Neural cell (in vitro differentiated cells): ENCODE data around the gene JPT2. TPM values are rescaled to one million over a fixed set of nuclear protein-coding genes. Genes with fewer than 3 reads are reported as not detected.

Experiments
- H2AFZ ChIP-seq: fragments of 200-600, 300-800 bp; sonication (generic), shearing (Covaris generic); 2 replicates; pipeline ENCODE4 v1.6.0; 2014; ENCODE audit warnings: low read depth, mild to moderate bottlenecking, antibody characterized with exemption, low read length, moderate library complexity
- H3F3A ChIP-seq: fragments of 200-600 bp; shearing (Covaris generic); 2 replicates; pipeline ENCODE4 v1.6.1; 2016; ENCODE audit warnings: mild to moderate bottlenecking, moderate library complexity, mixed read lengths, antibody characterized with exemption, low read length; ENCODE audit not compliant: insufficient read depth, poor library complexity, severe bottlenecking
- H3K27ac ChIP-seq: fragments of 200-600, 300-800 bp; sonication (generic), shearing (Covaris generic); 2 replicates; pipeline ENCODE4 v1.5.1; 2014; ENCODE audit warnings: mild to moderate bottlenecking, low read length, moderate library complexity
- H3K27me3 ChIP-seq: fragments of 300-800, 200-600 bp; sonication (generic), shearing (Covaris generic); 2 replicates; pipeline ENCODE4 v1.6.0; 2014; ENCODE audit warnings: mild to moderate bottlenecking, low read depth, low read length, moderate library complexity; ENCODE audit not compliant: insufficient read depth
- H3K36me3 ChIP-seq: fragments of 300-800, 200-600 bp; sonication (generic), shearing (Covaris generic); 2 replicates; pipeline ENCODE4 v1.5.1; 2014; ENCODE audit warnings: mild to moderate bottlenecking, antibody characterized with exemption, low read length, moderate library complexity; ENCODE audit not compliant: insufficient read depth
- H3K4me2 ChIP-seq: fragments of 300-800, 200-600 bp; sonication (generic), shearing (Covaris generic); 2 replicates; pipeline ENCODE4 v1.6.0; 2014; ENCODE audit warnings: mild to moderate bottlenecking, low read length
- H3K4me3 ChIP-seq: fragments of 300-800, 200-600 bp; sonication (generic), shearing (Covaris generic); 2 replicates; pipeline ENCODE4 v1.5.1; 2014; ENCODE audit warnings: mild to moderate bottlenecking, low read length, moderate library complexity
- H3K79me2 ChIP-seq: fragments of 200-600 bp; shearing (Covaris generic); replicated peaks from 2 replicates; pipeline ENCODE4 v1.6.0; 2014; ENCODE audit warnings: mild to moderate bottlenecking, low read length, moderate library complexity; ENCODE audit not compliant: insufficient read depth
- H3K9ac ChIP-seq: fragments of 300-800, 200-600 bp; sonication (generic), shearing (Covaris generic); 2 replicates; pipeline ENCODE4 v1.6.1; 2016; ENCODE audit warnings: mild to moderate bottlenecking, low read length, mixed read lengths
- H3K9me2 ChIP-seq: fragments of 200-600 bp; shearing (Covaris generic); 2 replicates; pipeline ENCODE4 v1.6.1; 2016; ENCODE audit warnings: mild to moderate bottlenecking, low read length, mixed read lengths; ENCODE audit not compliant: insufficient read depth
- H3K9me3 ChIP-seq: fragments of 200-600, 300-800 bp; sonication (generic), shearing (Covaris generic); 2 replicates; pipeline ENCODE4 v1.6.1; 2016; ENCODE audit warnings: mild to moderate bottlenecking, mixed run types, low read length, moderate library complexity, mixed read lengths
- H4K20me1 ChIP-seq: fragments of 200-600 bp; shearing (Covaris generic); 2 replicates; pipeline ENCODE4 v1.6.1; 2016; ENCODE audit warnings: mild to moderate bottlenecking, mixed run types; ENCODE audit not compliant: insufficient read depth
- EP300 ChIP-seq: fragments of 450-650 bp; conservative IDR thresholded peaks from 2 replicates; pipeline ENCODE4 v1.6.1; 2014; ENCODE audit warnings: antibody characterized with exemption, mild to moderate bottlenecking, moderate library complexity; ENCODE audit not compliant: poor library complexity, severe bottlenecking
- EZH2 ChIP-seq: fragments of 200-600, 300-800 bp; shearing (Covaris generic), sonication (generic); IDR thresholded peaks from 2 replicates; pipeline ENCODE4 v1.6.1; 2014; ENCODE audit warnings: antibody characterized with exemption, low read length, borderline replicate concordance, mild to moderate bottlenecking; ENCODE audit not compliant: insufficient read depth, poor library complexity, severe bottlenecking
- MXI1 ChIP-seq: fragments of 450-650 bp; conservative IDR thresholded peaks from 2 replicates; pipeline ENCODE4 v1.6.1; 2014; ENCODE audit warnings: antibody characterized with exemption, mild to moderate bottlenecking; ENCODE audit not compliant: poor library complexity, severe bottlenecking
- RAD21 ChIP-seq: fragments of 450-650 bp; conservative IDR thresholded peaks from 2 replicates; pipeline ENCODE4 v1.6.1; 2014; ENCODE audit warnings: antibody characterized with exemption, mild to moderate bottlenecking, moderate library complexity
- REST ChIP-seq: IDR thresholded peaks from 2 replicates; pipeline ENCODE4 v1.6.1; 2012; ENCODE audit warnings: borderline replicate concordance
- SMC3 ChIP-seq: fragments of 450-650 bp; conservative IDR thresholded peaks from 2 replicates; pipeline ENCODE4 v1.6.1; 2014; ENCODE audit warnings: antibody characterized with exemption, mild to moderate bottlenecking, moderate library complexity; ENCODE audit not compliant: poor library complexity
- TAF1 ChIP-seq: IDR thresholded peaks from 2 replicates; pipeline ENCODE4 v1.6.1; 2012; ENCODE audit warnings: low read depth
- polyA plus RNA-seq: library from polyadenylated mRNA; depleted of rRNA; stranded (reverse); fragments of >200 nt; gene quantifications from 2 replicates; pipeline ENCODE4 v1.2.3, GENCODE V29; 2014
- TF ChIP-seq, protein P1 (sequence below): fragments of 450-650 bp; IDR thresholded peaks from 2 replicates; pipeline ENCODE4 v1.5.1; 2014; ENCODE audit warnings: antibody characterized with exemption, mild to moderate bottlenecking, moderate library complexity; ENCODE audit not compliant: poor library complexity, severe bottlenecking

JPT2 gene
- polyA plus RNA-seq, 1 donor from 2014 or later, result 61.4 TPM

DNA sequence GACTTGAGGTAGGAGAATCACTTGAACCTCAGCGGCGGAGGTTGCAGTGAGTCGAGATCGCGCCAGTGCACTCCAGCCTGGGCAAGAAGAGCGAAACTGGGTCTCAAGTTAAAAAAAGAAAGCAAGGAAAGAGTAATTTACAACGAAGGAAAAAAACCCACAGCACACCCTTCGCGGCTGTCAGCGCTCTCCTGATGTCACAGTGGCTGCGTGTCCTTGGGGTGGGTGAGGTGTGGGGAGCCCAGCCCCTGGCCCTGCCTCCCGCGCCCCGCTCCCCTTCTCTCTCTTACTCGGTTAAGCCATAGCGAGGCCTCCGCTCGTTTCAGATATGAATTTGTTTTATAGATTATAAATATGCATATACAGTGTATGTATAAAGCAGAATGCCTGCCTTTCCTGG lies 740 bp upstream of the JPT2 start:
- H3K4me3 ChIP-seq, result peak overlapping the region; percentile 90
- TF ChIP-seq MXI1, result no peak
- TF ChIP-seq TAF1, result no peak
- TF ChIP-seq, protein P1, sequence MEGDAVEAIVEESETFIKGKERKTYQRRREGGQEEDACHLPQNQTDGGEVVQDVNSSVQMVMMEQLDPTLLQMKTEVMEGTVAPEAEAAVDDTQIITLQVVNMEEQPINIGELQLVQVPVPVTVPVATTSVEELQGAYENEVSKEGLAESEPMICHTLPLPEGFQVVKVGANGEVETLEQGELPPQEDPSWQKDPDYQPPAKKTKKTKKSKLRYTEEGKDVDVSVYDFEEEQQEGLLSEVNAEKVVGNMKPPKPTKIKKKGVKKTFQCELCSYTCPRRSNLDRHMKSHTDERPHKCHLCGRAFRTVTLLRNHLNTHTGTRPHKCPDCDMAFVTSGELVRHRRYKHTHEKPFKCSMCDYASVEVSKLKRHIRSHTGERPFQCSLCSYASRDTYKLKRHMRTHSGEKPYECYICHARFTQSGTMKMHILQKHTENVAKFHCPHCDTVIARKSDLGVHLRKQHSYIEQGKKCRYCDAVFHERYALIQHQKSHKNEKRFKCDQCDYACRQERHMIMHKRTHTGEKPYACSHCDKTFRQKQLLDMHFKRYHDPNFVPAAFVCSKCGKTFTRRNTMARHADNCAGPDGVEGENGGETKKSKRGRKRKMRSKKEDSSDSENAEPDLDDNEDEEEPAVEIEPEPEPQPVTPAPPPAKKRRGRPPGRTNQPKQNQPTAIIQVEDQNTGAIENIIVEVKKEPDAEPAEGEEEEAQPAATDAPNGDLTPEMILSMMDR, result no peak
- no peak for TF ChIP-seq REST
- TF ChIP-seq RAD21, result no peak
- no peak for TF ChIP-seq SMC3
- no peaks in the 10 kb centered on the region for H3K27me3 ChIP-seq
- H3K4me2 ChIP-seq, result peak overlapping the region; percentile 48
- no peaks in the 10 kb centered on the region for H3K36me3 ChIP-seq
- H3K9me3 ChIP-seq, result no peaks in the 10 kb centered on the region
- H3K9ac ChIP-seq, result no peak overlapping the region
- no peak overlapping the region for H2AFZ ChIP-seq
- no peak overlapping the region for H3K27ac ChIP-seq
- no peaks in the 10 kb centered on the region for H3F3A ChIP-seq
- peaks cover 33% of the 10 kb centered on the region for H3K79me2 ChIP-seq
- no peaks in the 10 kb centered on the region for H4K20me1 ChIP-seq
- no peaks in the 10 kb centered on the region for H3K9me2 ChIP-seq

DNA sequence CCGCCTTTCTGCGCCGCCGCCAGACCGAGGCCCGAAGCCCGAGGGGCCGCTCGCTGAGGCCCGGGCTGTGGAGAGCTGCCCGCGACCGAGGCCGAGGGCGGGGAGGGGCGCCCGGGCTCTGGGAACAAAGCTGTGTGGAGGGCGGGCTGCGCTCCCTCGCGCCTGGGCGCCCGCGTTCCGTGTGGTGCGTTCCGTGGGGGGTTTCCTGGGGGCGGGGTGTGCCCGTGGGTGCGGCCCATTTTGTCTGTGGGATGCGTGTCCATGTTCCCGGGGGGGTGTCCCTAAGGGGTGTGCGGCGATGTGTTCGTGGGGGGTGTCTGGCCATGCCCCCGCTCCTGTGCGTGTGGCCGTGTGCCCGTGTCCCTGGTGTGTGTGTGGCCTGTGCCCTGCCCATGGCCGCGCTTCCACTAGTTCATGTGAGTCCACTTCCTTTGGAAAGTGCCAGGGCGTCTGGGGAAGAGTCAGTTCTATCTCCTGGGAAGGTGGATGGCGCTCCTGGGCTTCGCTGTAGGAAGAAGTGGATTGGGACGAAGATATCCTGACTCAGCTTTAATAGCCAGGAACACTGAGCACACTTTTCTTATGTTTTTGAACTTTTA lies 520 bp downstream of the JPT2 start:
- no peak for TF ChIP-seq EP300
- no peak for TF ChIP-seq EZH2
- TF ChIP-seq REST, result peak; percentile 20
- peak; percentile 36 for TF ChIP-seq MXI1
- peak overlapping the region; percentile 90 for H3K4me3 ChIP-seq
- peak overlapping the region; percentile 25 for H2AFZ ChIP-seq
- H3K9ac ChIP-seq, result peak overlapping the region; percentile 77
- no peaks in the 10 kb centered on the region for H3F3A ChIP-seq
- no peaks in the 10 kb centered on the region for H3K27me3 ChIP-seq
- H3K9me2 ChIP-seq, result no peaks in the 10 kb centered on the region
- no peaks in the 10 kb centered on the region for H3K36me3 ChIP-seq
- H3K9me3 ChIP-seq, result no peaks in the 10 kb centered on the region
- peak overlapping the region; percentile 91 for H3K4me2 ChIP-seq
- no peaks in the 10 kb centered on the region for H4K20me1 ChIP-seq
- H3K27ac ChIP-seq, result peak overlapping the region; percentile 39
- peaks cover 42% of the 10 kb centered on the region for H3K79me2 ChIP-seq
